Embryonic facial prominence (tissue), 1 donor: ENCODE results near the gene ZDHHC6.
A peak's percentile ranks its signal among the peaks of the same experiment; 100 is the strongest.
"Not testable (repeated sequence)": the region's sequence is repeated elsewhere in the genome, so short reads cannot be mapped to it uniquely, and the experiment has no call there.

Experiments used
- DNase-seq: peaks from one replicate; pipeline ENCODE4 v3.0.0-alpha.2; 2016; ENCODE audit errors: extremely low spot score

Gene ZDHHC6, protein sequence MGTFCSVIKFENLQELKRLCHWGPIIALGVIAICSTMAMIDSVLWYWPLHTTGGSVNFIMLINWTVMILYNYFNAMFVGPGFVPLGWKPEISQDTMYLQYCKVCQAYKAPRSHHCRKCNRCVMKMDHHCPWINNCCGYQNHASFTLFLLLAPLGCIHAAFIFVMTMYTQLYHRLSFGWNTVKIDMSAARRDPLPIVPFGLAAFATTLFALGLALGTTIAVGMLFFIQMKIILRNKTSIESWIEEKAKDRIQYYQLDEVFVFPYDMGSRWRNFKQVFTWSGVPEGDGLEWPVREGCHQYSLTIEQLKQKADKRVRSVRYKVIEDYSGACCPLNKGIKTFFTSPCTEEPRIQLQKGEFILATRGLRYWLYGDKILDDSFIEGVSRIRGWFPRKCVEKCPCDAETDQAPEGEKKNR

DNA sequence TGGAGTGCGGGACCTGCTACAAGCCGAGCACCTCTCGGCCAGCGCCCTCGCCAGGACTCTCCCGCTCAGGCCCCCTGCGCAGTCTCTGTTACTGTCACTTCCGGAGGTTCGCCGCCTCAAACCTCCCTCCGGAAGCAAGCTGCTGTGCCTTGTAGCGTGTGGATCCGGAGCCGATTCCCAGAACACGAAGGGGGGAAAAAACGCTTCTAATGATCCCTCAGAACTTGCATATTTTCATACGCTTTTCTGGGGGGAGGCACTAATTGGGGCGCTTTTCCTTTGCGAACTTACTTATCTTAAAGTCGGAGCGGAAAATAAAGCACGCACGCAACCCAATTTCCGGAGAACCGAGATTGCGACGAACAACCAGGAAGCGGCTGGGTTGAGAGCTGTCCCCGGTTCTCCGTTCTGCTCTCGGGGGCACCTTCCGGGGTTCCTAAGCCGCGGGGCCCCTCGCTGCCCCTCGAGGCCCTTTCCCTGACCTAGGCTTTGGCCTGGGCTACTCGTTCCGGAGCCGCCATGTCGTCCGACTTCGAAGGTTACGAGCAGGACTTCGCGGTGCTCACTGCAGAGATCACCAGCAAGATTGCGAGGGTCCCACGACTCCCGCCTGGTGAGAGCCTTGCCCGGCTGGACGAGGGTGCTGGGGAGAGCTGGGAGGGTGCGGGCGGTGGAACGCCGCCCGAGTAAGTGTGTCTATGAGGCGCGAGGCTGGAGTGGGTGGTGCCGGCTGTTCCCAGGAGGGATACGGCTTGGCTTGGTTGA, at the start of gene ZDHHC6, which contains the start of gene VTI1A:
ZDHHC6 (minus strand) TSS at position 60 of the 765 bp plus-strand sequence. CDS start 1,478 bp downstream, outside the sequence.
VTI1A (plus strand) TSS at position 361 of the 765 bp plus-strand sequence; CDS start at position 520, 159 bp downstream.
- DNase-seq, result peak; percentile 74

DNA sequence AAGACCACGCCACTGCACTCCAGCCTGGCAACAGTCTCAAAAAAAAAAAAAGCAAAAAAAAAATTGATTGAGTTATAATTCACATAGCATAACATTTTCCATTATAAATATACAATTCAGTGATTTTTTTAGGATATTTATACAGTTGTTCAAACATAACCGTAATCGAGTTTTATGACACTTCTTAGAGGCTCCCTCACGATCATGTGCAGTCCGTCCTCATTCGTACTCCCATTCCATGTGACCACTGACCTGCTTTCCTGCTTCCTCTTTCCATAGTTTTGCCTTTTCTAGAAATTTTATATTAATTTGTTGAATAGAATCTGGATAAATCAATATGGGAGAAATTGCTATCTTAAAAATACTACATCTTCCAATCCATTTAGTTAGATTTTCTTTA, 46.0 kb upstream of the ZDHHC6 start:
- DNase-seq, result no peak

DNA sequence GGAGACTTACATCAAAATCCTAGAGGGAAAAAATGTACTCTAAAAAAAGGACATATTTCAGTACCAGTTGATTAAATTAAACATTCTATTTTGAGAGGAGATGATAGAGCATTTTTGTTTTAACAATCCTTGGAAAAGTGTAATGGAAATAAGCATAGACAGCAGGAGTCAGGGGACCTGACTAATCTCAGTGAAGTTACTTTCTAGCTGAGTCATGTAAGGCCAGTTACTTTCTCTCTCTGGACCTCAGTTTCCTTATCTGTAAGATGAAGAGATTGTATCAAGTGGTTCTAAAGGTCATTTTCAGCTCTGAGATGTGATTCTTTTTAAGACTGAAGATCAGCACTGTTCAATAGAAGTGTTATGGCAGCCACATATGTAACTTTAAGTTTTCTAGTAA, 44.4 kb upstream of the ZDHHC6 start:
- no peak for DNase-seq

DNA sequence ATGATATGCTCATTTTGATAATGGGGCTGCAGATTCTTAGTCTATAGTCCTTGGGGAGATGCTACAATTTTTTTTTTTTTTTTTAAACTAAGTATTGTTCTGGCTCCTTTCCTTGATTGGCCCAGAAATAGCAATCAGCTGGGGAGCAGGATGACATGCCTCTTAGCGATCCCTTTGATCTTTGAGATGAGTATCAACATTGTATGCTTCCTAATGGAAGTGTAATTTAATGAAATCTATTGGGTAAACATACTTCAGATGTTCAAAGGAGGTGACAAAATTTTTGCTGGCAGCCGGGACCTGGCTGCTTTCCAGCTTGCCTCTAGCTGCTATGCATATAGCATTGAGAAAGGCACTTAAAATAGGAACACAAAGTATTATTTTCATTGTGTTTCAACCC, 43.8 kb upstream of the ZDHHC6 start:
- DNase-seq, result no peak

DNA sequence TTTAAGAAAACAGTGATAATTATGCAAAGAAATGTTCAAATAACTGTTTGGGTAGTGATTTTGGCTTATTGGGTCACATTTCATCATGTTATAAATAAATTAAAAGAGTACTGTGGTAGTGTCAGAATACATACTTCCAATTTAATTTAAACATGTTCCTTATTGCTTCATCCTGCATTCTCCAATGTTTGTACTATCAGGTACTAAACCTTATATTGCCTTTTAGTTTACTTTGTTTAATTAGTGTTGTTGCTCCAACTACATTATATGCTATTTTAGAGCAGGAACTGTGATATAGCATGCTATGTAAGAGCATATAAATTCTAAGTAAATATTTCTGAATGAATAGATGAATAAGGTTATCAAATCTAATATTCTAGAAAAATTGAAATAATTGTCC, 41.2 kb upstream of the ZDHHC6 start:
- no peak for DNase-seq

- no peak for DNase-seq
Measured at GRCh38 chr10:112484399-112484798, 37.7 kb upstream of the ZDHHC6 start.

GRCh38 chr10:112481602-112482001, 34.9 kb upstream of the ZDHHC6 start:
- no peak for DNase-seq

GRCh38 chr10:112475575-112476218, 29.0 kb upstream of the ZDHHC6 start:
- no peak for DNase-seq

DNA sequence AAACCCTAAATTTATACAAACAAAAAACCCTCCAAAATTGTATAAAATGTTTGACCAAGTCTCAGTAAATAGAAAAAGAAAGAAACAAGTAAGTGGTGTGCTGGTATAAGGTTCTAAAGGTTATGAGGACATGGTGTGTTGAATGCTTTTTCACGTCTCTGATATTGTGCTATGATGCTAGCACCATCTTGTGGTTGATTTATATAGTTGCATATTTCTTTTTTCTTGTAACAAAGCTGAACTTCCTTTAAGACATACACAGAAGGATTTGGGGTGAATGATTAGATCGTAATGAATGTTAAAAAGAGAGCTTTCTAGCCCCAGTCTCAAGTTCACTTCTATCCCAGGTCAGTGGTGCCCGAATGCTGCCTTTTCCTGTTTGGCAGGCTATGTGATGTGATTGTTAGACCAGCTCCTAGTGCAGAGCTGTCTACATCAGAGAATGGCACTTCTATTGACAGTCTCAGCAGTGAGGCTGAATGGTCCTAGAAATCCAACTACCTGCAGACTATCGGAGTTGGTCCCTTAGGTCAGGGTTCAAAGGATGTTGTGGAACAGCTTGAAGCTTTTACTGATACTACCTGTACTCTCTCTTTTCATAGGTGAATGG, 25.3 kb upstream of the ZDHHC6 start:
- DNase-seq, result peak; percentile 26

GRCh38 chr10:112467541-112468075, 20.9 kb upstream of the ZDHHC6 start:
- DNase-seq, result no peak

- DNase-seq, result no peak
Measured at GRCh38 chr10:112466802-112467201, 20.1 kb upstream of the ZDHHC6 start.

- no peak for DNase-seq
Measured at GRCh38 chr10:112465299-112465883, 18.7 kb upstream of the ZDHHC6 start.

DNA sequence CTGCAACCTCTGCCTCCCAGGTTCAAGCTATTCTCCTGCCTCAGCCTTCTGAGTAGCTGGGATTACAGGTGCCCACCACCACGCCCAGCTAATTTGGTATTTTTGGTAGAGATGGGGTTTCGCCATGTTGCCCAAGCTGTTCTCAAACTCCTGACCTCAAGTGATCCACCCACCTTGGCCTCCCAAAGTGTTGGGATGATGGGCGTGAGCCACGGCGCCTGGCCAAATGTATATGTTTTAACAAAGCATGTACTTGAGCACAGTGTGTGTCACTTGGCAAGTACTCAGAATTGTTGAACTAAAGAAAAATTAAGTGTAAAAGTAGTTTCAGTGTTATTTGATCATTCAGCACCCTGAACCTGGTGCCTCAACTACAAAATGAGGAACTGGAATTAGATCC, 17.4 kb upstream of the ZDHHC6 start:
- not testable (repeated sequence) for DNase-seq

- DNase-seq, result no peak
Measured at GRCh38 chr10:112461029-112461887, 14.5 kb upstream of the ZDHHC6 start.

- no peak for DNase-seq
Measured at GRCh38 chr10:112460366-112460765, 13.7 kb upstream of the ZDHHC6 start.

DNA sequence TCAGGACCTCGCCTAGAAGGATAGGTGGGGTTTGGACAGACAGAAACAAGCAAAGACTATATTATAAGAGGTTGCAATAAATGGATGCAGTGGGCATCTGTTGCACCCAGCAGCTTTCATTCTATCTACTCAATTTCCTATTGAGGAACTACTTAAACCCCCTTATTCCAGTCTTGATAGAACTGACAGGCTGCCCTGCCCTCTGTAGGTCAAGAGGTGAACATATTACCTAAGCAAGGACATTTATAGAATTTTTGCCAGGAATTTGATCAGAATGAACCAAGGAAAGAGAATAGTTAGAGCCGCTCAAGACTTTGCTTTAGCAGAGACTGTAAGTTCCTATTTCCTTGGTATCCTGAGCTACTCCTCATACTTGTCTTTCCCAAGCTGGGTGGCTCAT, 9.8 kb upstream of the ZDHHC6 start:
- no peak for DNase-seq

GRCh38 chr10:112454910-112455779, 8.4 kb upstream of the ZDHHC6 start:
- no peak for DNase-seq

DNA sequence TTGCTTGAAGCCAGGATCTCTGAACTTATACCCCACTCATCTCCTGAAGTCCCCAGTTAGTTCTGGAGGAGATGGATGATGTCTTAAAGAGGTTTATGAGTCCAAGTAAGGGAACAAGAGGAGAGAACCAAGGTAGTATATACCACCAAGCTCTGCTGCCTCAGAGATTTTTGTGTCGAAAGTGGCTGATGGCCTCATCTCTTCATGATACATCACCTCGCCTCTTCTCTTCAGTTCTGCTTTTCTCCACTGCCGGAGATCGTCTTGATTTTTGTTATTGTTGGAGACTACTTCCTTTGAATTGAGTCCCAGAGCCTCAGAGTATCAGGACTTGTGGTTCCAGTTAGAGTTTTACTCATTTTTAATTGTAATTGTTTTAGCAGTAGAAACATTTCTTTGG, 2.2 kb upstream of the ZDHHC6 start:
- DNase-seq, result no peak

DNA sequence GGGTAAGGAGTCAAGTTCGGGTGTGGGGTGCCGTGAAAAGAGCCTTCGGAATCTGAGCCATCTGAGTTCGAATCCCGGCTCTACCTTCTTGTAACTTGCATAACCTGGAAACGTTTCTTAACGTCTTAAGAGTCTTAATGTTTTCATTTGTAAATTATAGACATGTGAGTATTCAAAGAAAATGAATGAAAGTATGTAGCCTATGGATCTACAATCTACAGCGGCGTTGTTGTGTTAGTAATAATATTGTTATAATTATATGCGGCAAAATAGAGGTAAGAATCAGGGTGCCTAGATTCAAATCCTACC, 860 bp upstream of the ZDHHC6 start:
- DNase-seq, result no peak
